IMR-90 (cell line): ENCODE measurements around the gene TIAM2. TPM values are rescaled to one million over a fixed set of nuclear protein-coding genes. Genes with fewer than 3 reads are reported as not detected.

Source experiments
- ATAC-seq: fragments of 200-7000 bp; cut with Tn5 transposase; 2 replicates; pipeline ENCODE4 v1.9.1; 2020; ENCODE audit warnings: low read depth, mild to moderate bottlenecking, moderate library complexity
- BruUV-seq: library from RNA; stranded (reverse); fragments of 400-500 nt; replicated peaks from 2 replicates; lab custom pipeline; 2021; lab: Mats Ljungman, UMichigan
- CTCF ChIA-PET: fragments of 300-600 bp; formaldehyde crosslinking; extraction: SDS; loops from one replicate; lab custom pipeline; 2021; ENCODE audit warnings: antibody characterized with exemption; lab: Yijun Ruan, JAX
- POLR2A ChIA-PET: fragments of 300-600 bp; sonication (Branson Sonifier 250); formaldehyde crosslinking; loops from one replicate; lab custom pipeline; 2022; ENCODE audit warnings: antibody characterized with exemption; ENCODE audit not compliant: unreplicated experiment; lab: Charles Lee
- DNase-seq: peaks from one replicate; pipeline ENCODE4 v3.0.0; 2013
- H2AFZ ChIP-seq: replicated peaks from 2 replicates; pipeline ENCODE3; 2013; ENCODE audit warnings: low read length, mild to moderate bottlenecking; ENCODE audit not compliant: poor library complexity
- H2AK5ac ChIP-seq: 2 replicates; pipeline ENCODE4 v1.6.1; 2013; ENCODE audit warnings: low read depth, low read length, inconsistent platforms
- H2AK9ac ChIP-seq: replicated peaks from 2 replicates; pipeline ENCODE3; 2013; ENCODE audit warnings: mild to moderate bottlenecking, low read depth, low read length, moderate library complexity; ENCODE audit not compliant: poor library complexity
- H2BK120ac ChIP-seq: 2 replicates; pipeline ENCODE4 v1.6.1; 2013; ENCODE audit warnings: low read depth, low read length, inconsistent platforms
- H2BK15ac ChIP-seq: 3 replicates; pipeline ENCODE4 v1.6.1; 2013; ENCODE audit warnings: low read depth, low read length, inconsistent platforms
- H2BK20ac ChIP-seq: 2 replicates; pipeline ENCODE4 v1.6.1; 2013; ENCODE audit warnings: low read depth, mild to moderate bottlenecking, inconsistent platforms, low read length, moderate library complexity
- H2BK5ac ChIP-seq: 2 replicates; pipeline ENCODE4 v1.6.1; 2013; ENCODE audit warnings: mild to moderate bottlenecking, low read depth, low read length, inconsistent platforms; ENCODE audit not compliant: poor library complexity, severe bottlenecking
- H3K14ac ChIP-seq: replicated peaks from 2 replicates; pipeline ENCODE4 v1.6.1; 2013; ENCODE audit warnings: low read depth, low read length, inconsistent platforms
- H3K18ac ChIP-seq: 2 replicates; pipeline ENCODE4 v1.6.1; 2013; ENCODE audit warnings: low read depth, low read length, control low read depth
- H3K23ac ChIP-seq: 2 replicates; pipeline ENCODE4 v1.6.1; 2013; ENCODE audit warnings: low read depth, low read length, inconsistent platforms
- H3K27ac ChIP-seq: 2 replicates; pipeline ENCODE4 v1.5.1; 2013; ENCODE audit warnings: mild to moderate bottlenecking, control low read depth, low read length; ENCODE audit not compliant: insufficient read depth
- H3K27me3 ChIP-seq: 2 replicates; pipeline ENCODE4 v1.6.1; 2013; ENCODE audit warnings: low read length; ENCODE audit not compliant: control insufficient read depth, insufficient read depth
- H3K36me3 ChIP-seq: 2 replicates; pipeline ENCODE4 v1.6.1; 2013; ENCODE audit warnings: low read length, mixed read lengths; ENCODE audit not compliant: control insufficient read depth, insufficient read depth
- H3K4ac ChIP-seq: 2 replicates; pipeline ENCODE4 v1.6.1; 2013; ENCODE audit warnings: low read depth, low read length, inconsistent platforms
- H3K4me1 ChIP-seq: 2 replicates; pipeline ENCODE4 v1.6.1; 2013; ENCODE audit warnings: low read length, mixed read lengths; ENCODE audit not compliant: control insufficient read depth, insufficient read depth
- H3K4me2 ChIP-seq: 2 replicates; pipeline ENCODE4 v1.6.1; 2013; ENCODE audit warnings: low read depth, mild to moderate bottlenecking, control low read depth, low read length, moderate library complexity
- H3K4me3 ChIP-seq: 2 replicates; pipeline ENCODE4 v1.5.1; 2013; ENCODE audit warnings: low read depth, mild to moderate bottlenecking, control low read depth, low read length, moderate library complexity; ENCODE audit not compliant: insufficient read depth
- H3K56ac ChIP-seq: 2 replicates; pipeline ENCODE4 v1.6.1; 2013; ENCODE audit warnings: low read length, inconsistent platforms; ENCODE audit not compliant: insufficient read depth; ENCODE audit errors: extremely low read depth
- H3K79me1 ChIP-seq, 2 experiments: 2 replicates each; pipeline ENCODE4 v1.6.1; 2013; ENCODE audit warnings: low read length in 2 of 2, inconsistent platforms in 1 of 2, low read depth in 1 of 2
- H3K9ac ChIP-seq: 2 replicates; pipeline ENCODE4 v1.6.1; 2013; ENCODE audit warnings: low read depth, low read length, control low read depth
- H3K9me1 ChIP-seq: 2 replicates; pipeline ENCODE4 v1.6.1; 2013; ENCODE audit warnings: low read length, inconsistent platforms; ENCODE audit not compliant: insufficient read depth
- H3K9me3 ChIP-seq: 2 replicates; pipeline ENCODE4 v1.6.1; 2013; ENCODE audit warnings: low read length; ENCODE audit not compliant: control insufficient read depth, insufficient read depth
- H4K20me1 ChIP-seq: 2 replicates; pipeline ENCODE4 v1.6.1; 2013; ENCODE audit warnings: low read length, inconsistent platforms; ENCODE audit not compliant: insufficient read depth
- H4K5ac ChIP-seq: 2 replicates; pipeline ENCODE4 v1.6.1; 2013; ENCODE audit warnings: mild to moderate bottlenecking, low read depth, low read length, control low read depth
- H4K8ac ChIP-seq, 2 experiments: 2 replicates each; pipeline ENCODE4 v1.6.1; 2013; ENCODE audit warnings: low read depth in 2 of 2, low read length in 2 of 2, control low read depth in 1 of 2, inconsistent platforms in 1 of 2
- H4K91ac ChIP-seq: 2 replicates; pipeline ENCODE4 v1.6.1; 2013; ENCODE audit warnings: low read depth, low read length, inconsistent platforms; ENCODE audit not compliant: insufficient read depth
- CHD1 ChIP-seq: IDR thresholded peaks from 2 replicates; pipeline ENCODE4 v1.6.1; 2012; ENCODE audit warnings: low read depth, low read length, improper control_type of control experiment
- FOS ChIP-seq: fragments of 150-350 bp; IDR thresholded peaks from 2 replicates; pipeline ENCODE4 v1.6.1; 2016; ENCODE audit warnings: low read depth, low read length
- MAZ ChIP-seq: IDR thresholded peaks from 2 replicates; pipeline ENCODE4 v1.6.1; 2012; ENCODE audit warnings: low read depth, mild to moderate bottlenecking, low read length, improper control_type of control experiment, moderate library complexity, borderline replicate concordance
- NFE2L2 ChIP-seq: fragments of 150-350 bp; IDR thresholded peaks from 2 replicates; pipeline ENCODE4 v1.6.1; 2016; ENCODE audit warnings: low read depth, mild to moderate bottlenecking, low read length
- RCOR1 ChIP-seq: IDR thresholded peaks from 2 replicates; pipeline ENCODE4 v1.6.1; 2012; ENCODE audit warnings: mild to moderate bottlenecking, low read length, improper control_type of control experiment; ENCODE audit not compliant: insufficient replicate concordance
- USF2 ChIP-seq: fragments of 150-350 bp; IDR thresholded peaks from 2 replicates; pipeline ENCODE4 v1.6.1; 2017; ENCODE audit warnings: mild to moderate bottlenecking, antibody characterized with exemption, low read length, low read depth
- WGBS, 2 experiments: methylation state at CpG; one replicate each; pipeline versions ENCODE4 v1.1.5 to v1.1.7; 2013; ENCODE audit warnings: missing lambda C conversion rate in 2 of 2; ENCODE audit not compliant: insufficient read length in 1 of 2; ENCODE audit errors: extremely low coverage in 2 of 2; 5-methylcytosine and 5-hydroxymethylcytosine counted together
- dilution Hi-C: fragments of 300-500 bp; cut with HindIII; formaldehyde crosslinking; loops from one replicate; pipeline ENCODE4 v1.14.3; 2018; ENCODE audit warnings: low sequenced_read_pairs; ENCODE audit not compliant: unreplicated experiment
- in situ Hi-C: fragments of 300-500 bp; cut with MboI; formaldehyde crosslinking; loops from 3 replicates; pipeline ENCODE4 v1.14.3; 2019; ENCODE audit warnings: low sequenced_read_pairs, inconsistent platforms, mixed read lengths
- intact Hi-C: fragments of 100-400 bp; cut with micrococcal nuclease; formaldehyde crosslinking; loops from 2 replicates; pipeline ENCODE4 v1.10.0; 2022
- polyA plus RNA-seq, 3 experiments: library from polyadenylated mRNA; depleted of rRNA; stranded (reverse); fragments of >200 nt; gene quantifications; 2 replicates each; pipeline ENCODE4 v1.2.3, GENCODE V29; 2012; ENCODE audit warnings: low replicate concordance in 1 of 3
- total RNA-seq: library from RNA; depleted of rRNA; stranded (reverse); fragments of >200 nt; gene quantifications from 2 replicates; pipeline ENCODE4 v1.2.3, GENCODE V29; 2012
- TF ChIP-seq, protein P1 (sequence below): conservative IDR thresholded peaks from 2 replicates; pipeline ENCODE4 v1.5.1; 2012; ENCODE audit warnings: mild to moderate bottlenecking, low read depth, low read length, improper control_type of control experiment

Gene TIAM2
- total and polyA plus RNA-seq, 2 of the 4 experiments (the other 2 are of a cell fraction), result 3.1 to 4.7 TPM

GRCh38 chr6:155273431-155273830 lies 278.3 kb downstream of the TIAM2 start:
- no peaks in the 10 kb centered on the region; the same call in 1 of the 2 replicates for H3K36me3 ChIP-seq
- no peak overlapping the region for H3K9ac ChIP-seq
- no peak overlapping the region for H2AK9ac ChIP-seq
- peak overlapping the region; percentile 9; the same call in 1 of the 2 replicates for H4K5ac ChIP-seq
- H4K20me1 ChIP-seq, result 0 out of 2 replicates have a peak, but pooled peaks cover 3% of the 10 kb centered on the region
- peaks cover 16 to 36% of the 10 kb centered on the region in 2 experiments for H3K79me1 ChIP-seq
- peak overlapping the region; percentile 8 for H2BK5ac ChIP-seq
- in situ Hi-C loops, result no loop called here
- H3K23ac ChIP-seq, result no peak overlapping the region
- peak; percentile 51 for ATAC-seq
- CTCF ChIA-PET, result interaction anchor here (0.5 kb wide), 1 partner anchor 42 kb away, joined by 6 read pairs; no protein-coding TSS in a partner anchor
- peaks cover 11% of the 10 kb centered on the region for H3K9me1 ChIP-seq
- H2AK5ac ChIP-seq, result peak overlapping the region; percentile 29; the same call in 1 of the 2 replicates
- no peak overlapping the region for H3K14ac ChIP-seq
- peak overlapping the region; percentile 52 for H3K4me2 ChIP-seq
- no peak overlapping the region for H3K4me3 ChIP-seq
- peak overlapping the region; percentile 54 for H2AFZ ChIP-seq
- H2BK120ac ChIP-seq, result peak overlapping the region; percentile 49; the same call in 1 of the 2 replicates
- peak; percentile 93 for DNase-seq
- BruUV-seq, result no TSS peak
- H4K8ac ChIP-seq, result peak overlapping the region in 1 of 2 experiments; percentile 27; a peak in 1 of 4 replicates
- H3K27me3 ChIP-seq, result no peaks in the 10 kb centered on the region
- 0 out of 2 replicates have a peak overlapping the region, but pooled peaks have one; percentile 30 for H4K91ac ChIP-seq
- H3K18ac ChIP-seq, result 0 out of 2 replicates have a peak overlapping the region, but pooled peaks have one; percentile 46
- H3K9me3 ChIP-seq, result no peaks in the 10 kb centered on the region
- H3K56ac ChIP-seq, result peak overlapping the region; percentile 2; the same call in 1 of the 2 replicates
- intact Hi-C loops, result no loop called here
- WGBS, 2 experiments, result no CpG with 5 or more reads among the region's 3 CpGs
- no peak for TF ChIP-seq CHD1
- TF ChIP-seq NFE2L2, result peak; percentile 15; the same call in 1 of the 2 replicates
- no peak for TF ChIP-seq FOS
- no peak for TF ChIP-seq RCOR1
- TF ChIP-seq USF2, result peak; percentile 35; the same call in 1 of the 2 replicates
- no peak; the same call in 1 of the 2 replicates for TF ChIP-seq MAZ
- TF ChIP-seq, protein P1, sequence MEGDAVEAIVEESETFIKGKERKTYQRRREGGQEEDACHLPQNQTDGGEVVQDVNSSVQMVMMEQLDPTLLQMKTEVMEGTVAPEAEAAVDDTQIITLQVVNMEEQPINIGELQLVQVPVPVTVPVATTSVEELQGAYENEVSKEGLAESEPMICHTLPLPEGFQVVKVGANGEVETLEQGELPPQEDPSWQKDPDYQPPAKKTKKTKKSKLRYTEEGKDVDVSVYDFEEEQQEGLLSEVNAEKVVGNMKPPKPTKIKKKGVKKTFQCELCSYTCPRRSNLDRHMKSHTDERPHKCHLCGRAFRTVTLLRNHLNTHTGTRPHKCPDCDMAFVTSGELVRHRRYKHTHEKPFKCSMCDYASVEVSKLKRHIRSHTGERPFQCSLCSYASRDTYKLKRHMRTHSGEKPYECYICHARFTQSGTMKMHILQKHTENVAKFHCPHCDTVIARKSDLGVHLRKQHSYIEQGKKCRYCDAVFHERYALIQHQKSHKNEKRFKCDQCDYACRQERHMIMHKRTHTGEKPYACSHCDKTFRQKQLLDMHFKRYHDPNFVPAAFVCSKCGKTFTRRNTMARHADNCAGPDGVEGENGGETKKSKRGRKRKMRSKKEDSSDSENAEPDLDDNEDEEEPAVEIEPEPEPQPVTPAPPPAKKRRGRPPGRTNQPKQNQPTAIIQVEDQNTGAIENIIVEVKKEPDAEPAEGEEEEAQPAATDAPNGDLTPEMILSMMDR, result no peak
- peaks cover 17% of the 10 kb centered on the region for H3K4me1 ChIP-seq
- peak overlapping the region; percentile 81; the same call in 1 of the 2 replicates for H3K27ac ChIP-seq
- H2BK20ac ChIP-seq, result peak overlapping the region; percentile 57; the same call in 1 of the 2 replicates
- H3K4ac ChIP-seq, result peak overlapping the region; percentile 20
- dilution Hi-C loops, result no loop called here
- POLR2A ChIA-PET, result no interaction called here
- H2BK15ac ChIP-seq, result peak overlapping the region; percentile 19; the same call in 1 of the 3 replicates
